ENCODE results near the gene SLC1A2. TPM values are rescaled to one million over a fixed set of nuclear protein-coding genes. Genes with fewer than 3 reads are reported as not detected.

Gene SLC1A2
- total RNA-seq, 1 donor from 2014 or later: 0.41 TPM

- H3K27me3 Mint-ChIP-seq (ENCODE audit: unreplicated experiment): no peaks in the 10 kb centered on the region
- H3K36me3 Mint-ChIP-seq (ENCODE audit: low read depth, unreplicated experiment): no peaks in the 10 kb centered on the region
- H3K27ac Mint-ChIP-seq (ENCODE audit: unreplicated experiment): peak overlapping the region; percentile 14
- TF ChIP-seq CTCF (IDR thresholded peaks at IDR 0.05; ENCODE audit: unreplicated experiment): peak; percentile 32
- peaks cover 7% of the 10 kb centered on the region for H3K4me1 Mint-ChIP-seq (ENCODE audit: unreplicated experiment)
- H3K4me3 Mint-ChIP-seq (ENCODE audit: unreplicated experiment): no peak overlapping the region
- DNase-seq (ENCODE audit: low spot score): peak; percentile 57
- no peaks in the 10 kb centered on the region for H3K9me3 Mint-ChIP-seq (ENCODE audit: unreplicated experiment)
Observed at GRCh38 chr11:35305670-35306382, 113.5 kb downstream of the SLC1A2 start.

GRCh38 chr11:35304900-35305460 lies 114.4 kb downstream of the SLC1A2 start:
- Mint-ChIP-seq H3K9me3 (ENCODE audit: unreplicated experiment) (no peaks in the 10 kb centered on the region), H3K4me3 (ENCODE audit: unreplicated experiment) (no peak overlapping the region), H3K4me1 (ENCODE audit: unreplicated experiment) (peaks cover 7% of the 10 kb centered on the region), H3K27me3 (ENCODE audit: unreplicated experiment) (no peaks in the 10 kb centered on the region), H3K27ac (ENCODE audit: unreplicated experiment) (no peak overlapping the region), H3K36me3 (ENCODE audit: low read depth, unreplicated experiment) (no peaks in the 10 kb centered on the region)
- no peak for TF ChIP-seq CTCF (IDR thresholded peaks at IDR 0.05; ENCODE audit: unreplicated experiment)
- DNase-seq (ENCODE audit: low spot score): no peak

- Mint-ChIP-seq H3K9me3 (ENCODE audit: unreplicated experiment) (no peaks in the 10 kb centered on the region), H3K4me1 (ENCODE audit: unreplicated experiment) (peaks cover 7% of the 10 kb centered on the region), H3K36me3 (ENCODE audit: low read depth, unreplicated experiment) (no peaks in the 10 kb centered on the region), H3K27ac (ENCODE audit: unreplicated experiment) (no peak overlapping the region), H3K4me3 (ENCODE audit: unreplicated experiment) (no peak overlapping the region), H3K27me3 (ENCODE audit: unreplicated experiment) (no peaks in the 10 kb centered on the region)
- no peak for TF ChIP-seq CTCF (IDR thresholded peaks at IDR 0.05; ENCODE audit: unreplicated experiment)
- no peak for DNase-seq (ENCODE audit: low spot score)
Observed at GRCh38 chr11:35304386-35304775, 115.0 kb downstream of the SLC1A2 start.

GRCh38 chr11:35303596-35304385 lies 115.6 kb downstream of the SLC1A2 start:
- Mint-ChIP-seq H3K27ac (ENCODE audit: unreplicated experiment) (no peak overlapping the region), H3K9me3 (ENCODE audit: unreplicated experiment) (no peaks in the 10 kb centered on the region), H3K4me3 (ENCODE audit: unreplicated experiment) (no peak overlapping the region), H3K36me3 (ENCODE audit: low read depth, unreplicated experiment) (no peaks in the 10 kb centered on the region), H3K4me1 (ENCODE audit: unreplicated experiment) (peaks cover 7% of the 10 kb centered on the region), H3K27me3 (ENCODE audit: unreplicated experiment) (no peaks in the 10 kb centered on the region)
- TF ChIP-seq CTCF (IDR thresholded peaks at IDR 0.05; ENCODE audit: unreplicated experiment): no peak
- DNase-seq (ENCODE audit: low spot score): no peak
